CD14-positive monocyte (primary cell): ENCODE measurements around the gene LRRC49. TPM values are rescaled to one million over a fixed set of nuclear protein-coding genes. Genes with fewer than 3 reads are reported as not detected.

Source experiments
- DNase-seq, 3 donors: peaks; one replicate each; pipeline ENCODE4 v3.0.0-alpha.2; 2011 to 2022
- H2AFZ ChIP-seq: 2 replicates; pipeline ENCODE4 v1.6.0; 2012; ENCODE audit warnings: mild to moderate bottlenecking, low read depth, low read length, inconsistent platforms; ENCODE audit not compliant: insufficient read depth, poor library complexity, severe bottlenecking
- H3K27ac ChIP-seq, 2 donors: 1 replicate in 1 of 2; 2 replicates in 1 of 2; pipeline ENCODE4 v1.5.1; 2012 to 2013; ENCODE audit warnings: low read length in 2 of 2, control low read depth in 1 of 2, inconsistent platforms in 1 of 2, low read depth in 1 of 2, mild to moderate bottlenecking in 1 of 2
- H3K27me3 ChIP-seq, 2 donors: one replicate each; pipeline versions ENCODE4 v1.6.0 to v1.6.1; 2011 to 2013; ENCODE audit warnings: low read length in 2 of 2; ENCODE audit not compliant: control insufficient read depth in 2 of 2, insufficient read depth in 2 of 2
- H3K36me3 ChIP-seq, 2 donors: replicated peaks in 1 of 2; 1 replicate in 1 of 2; 2 replicates in 1 of 2; pipeline versions ENCODE4 v1.5.1 to v1.6.1; 2012 to 2013; ENCODE audit warnings: low read length in 2 of 2, control low read depth in 1 of 2, inconsistent platforms in 1 of 2, mild to moderate bottlenecking in 1 of 2; ENCODE audit not compliant: insufficient read depth in 2 of 2, control insufficient read depth in 1 of 2
- H3K4me1 ChIP-seq, 2 donors: 1 replicate in 1 of 2; 2 replicates in 1 of 2; pipeline versions ENCODE4 v1.5.1 to v1.6.1; 2012 to 2013; ENCODE audit warnings: low read length in 2 of 2, control low read depth in 1 of 2, inconsistent platforms in 1 of 2, mild to moderate bottlenecking in 1 of 2, moderate library complexity in 1 of 2; ENCODE audit not compliant: insufficient read depth in 2 of 2, control insufficient read depth in 1 of 2
- H3K4me2 ChIP-seq: replicated peaks from 2 replicates; pipeline ENCODE3; 2012; ENCODE audit warnings: low read length, moderate library complexity, mild to moderate bottlenecking; ENCODE audit not compliant: poor library complexity, severe bottlenecking; ENCODE audit errors: extremely low read depth
- H3K4me3 ChIP-seq, 3 experiments: fragments of 200-600 bp in 1 of 3; sonication (generic) in 1 of 3; replicated peaks in 1 of 3; 1 replicate in 2 of 3; 2 replicates in 1 of 3; pipeline ENCODE4 v1.5.1; 2011 to 2013; ENCODE audit warnings: low read length in 3 of 3, mild to moderate bottlenecking in 3 of 3, control low read depth in 2 of 3, low read depth in 2 of 3, inconsistent platforms in 1 of 3, moderate library complexity in 1 of 3
- H3K79me2 ChIP-seq: 2 replicates; pipeline ENCODE4 v1.6.0; 2012; ENCODE audit warnings: mild to moderate bottlenecking, control low read depth, inconsistent platforms, low read length, moderate library complexity; ENCODE audit not compliant: insufficient read depth
- H3K9ac ChIP-seq: 2 replicates; pipeline ENCODE4 v1.6.0; 2017; ENCODE audit warnings: low read length, mild to moderate bottlenecking; ENCODE audit not compliant: insufficient read depth, poor library complexity, severe bottlenecking
- H3K9me3 ChIP-seq, 2 donors: replicated peaks in 1 of 2; 1 replicate in 1 of 2; 2 replicates in 1 of 2; pipeline versions ENCODE4 v1.5.1 to v1.6.1; 2012 to 2013; ENCODE audit warnings: low read length in 2 of 2, control low read depth in 1 of 2; ENCODE audit not compliant: control insufficient read depth in 1 of 2, insufficient read depth in 1 of 2
- H4K20me1 ChIP-seq: 2 replicates; pipeline ENCODE4 v1.6.0; 2012; ENCODE audit warnings: mild to moderate bottlenecking, low read length, control low read depth, moderate library complexity; ENCODE audit not compliant: insufficient read depth
- H3K27ac Mint-ChIP-seq, 7 donors: one replicate each; pipeline ENCODE4 v1.8.0; 2020; ENCODE audit warnings: mild to moderate bottlenecking in 7 of 7, mixed read lengths in 7 of 7, moderate library complexity in 6 of 7, inconsistent platforms in 2 of 7
- H3K27me3 Mint-ChIP-seq, 3 donors: one replicate each; pipeline ENCODE4 v1.8.0; 2021 to 2022; ENCODE audit warnings: low read depth in 3 of 3, mild to moderate bottlenecking in 3 of 3, mixed read lengths in 3 of 3, moderate library complexity in 3 of 3, inconsistent platforms in 1 of 3
- H3K36me3 Mint-ChIP-seq, 2 donors: one replicate each; pipeline ENCODE4 v1.8.0; 2020; ENCODE audit warnings: mixed read lengths in 2 of 2, inconsistent platforms in 1 of 2, mild to moderate bottlenecking in 1 of 2
- H3K4me1 Mint-ChIP-seq: one replicate; pipeline ENCODE4 v1.8.0; 2020; ENCODE audit warnings: mild to moderate bottlenecking, mixed read lengths
- H3K4me3 Mint-ChIP-seq, 2 donors: one replicate each; pipeline ENCODE4 v1.8.0; 2020; ENCODE audit warnings: mild to moderate bottlenecking in 2 of 2, mixed read lengths in 2 of 2, moderate library complexity in 1 of 2
- H3K9me3 Mint-ChIP-seq, 7 donors: one replicate each; pipeline ENCODE4 v1.8.0; 2020 to 2022; ENCODE audit warnings: mixed read lengths in 7 of 7, mild to moderate bottlenecking in 6 of 7, moderate library complexity in 6 of 7, inconsistent platforms in 2 of 7
- WGBS: methylation state at CpG from one replicate; pipeline ENCODE4 v1.1.5; 2013; ENCODE audit warnings: missing lambda C conversion rate; ENCODE audit not compliant: insufficient coverage; 5-methylcytosine and 5-hydroxymethylcytosine counted together
- intact Hi-C, 2 donors: fragments of 100-400 bp; cut with micrococcal nuclease; formaldehyde crosslinking; loops; one replicate each; pipeline versions ENCODE4 v1.15.0 to v1.15.1; 2023
- polyA plus RNA-seq, 3 donors: library from polyadenylated mRNA; depleted of rRNA in 1 of 3; unstranded in 2 of 3; stranded (reverse) in 1 of 3; fragments of 300-500 nt in 2 of 3; fragments of >200 nt in 1 of 3; fragmentation: Illumina TruSeq in 2 of 3; gene quantifications; 1 replicate in 2 of 3; 2 replicates in 1 of 3; pipeline ENCODE4 v1.2.3, GENCODE V29; 2012 to 2021
- TF ChIP-seq, protein P1 (sequence below): fragments of 200-600 bp; IDR thresholded peaks from one replicate; pipeline ENCODE4 v1.8.0; 2022; ENCODE audit warnings: antibody characterized with exemption, mild to moderate bottlenecking

The LRRC49 gene
- polyA plus RNA-seq, 3 donors, result 0.08 to 0.51 (median 0.24) TPM

DNA sequence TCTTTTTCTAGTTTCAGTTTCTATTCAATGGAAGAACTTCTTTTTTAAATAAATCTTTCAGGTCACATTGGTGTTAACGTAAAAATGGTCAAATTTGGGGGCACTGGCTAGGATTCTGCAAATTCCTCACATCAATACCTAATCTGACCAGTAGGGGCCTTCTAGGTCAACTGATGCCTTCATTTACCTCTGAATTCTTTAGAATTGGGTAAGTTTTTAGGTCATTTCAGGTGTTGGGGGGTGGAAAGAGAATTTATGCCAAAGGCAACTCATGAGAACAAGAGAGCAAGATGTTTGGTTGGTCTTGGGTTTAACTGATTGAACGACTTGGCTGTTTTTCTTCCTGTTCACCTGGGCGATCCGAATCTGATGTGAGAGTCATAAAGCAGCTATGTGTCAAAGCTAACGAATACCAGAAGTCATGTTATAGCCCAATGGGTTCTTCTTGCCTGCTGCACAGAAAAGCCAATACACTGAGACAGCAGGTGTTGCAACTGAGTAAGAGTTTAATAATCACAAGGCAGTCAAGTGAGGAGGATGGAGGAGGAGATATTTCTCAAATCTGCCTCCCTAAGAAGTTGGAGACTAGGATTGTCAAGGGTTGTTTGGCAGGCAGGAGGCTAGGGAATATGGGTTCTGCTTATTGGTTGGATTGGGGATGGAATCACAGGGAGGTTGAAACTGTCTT lies 15.3 kb downstream of the LRRC49 start:
- H3K4me3 Mint-ChIP-seq, result no peak overlapping the region
- Histone ChIP-seq H2AFZ (no peak overlapping the region), H3K9me3 (peaks cover 12 to 20% of the 10 kb centered on the region in 2 donors), H3K9ac (no peak overlapping the region), H3K79me2 (no peaks in the 10 kb centered on the region), H4K20me1 (no peaks in the 10 kb centered on the region), H3K36me3 (no peaks in the 10 kb centered on the region), H3K4me3 (no peak overlapping the region), H3K4me1 (no peaks in the 10 kb centered on the region), H3K4me2 (no peak overlapping the region), H3K27me3 (no peaks in the 10 kb centered on the region), H3K27ac (no peak overlapping the region)
- H3K9me3 Mint-ChIP-seq, result peaks cover 12 to 28% (median 20%) of the 10 kb centered on the region in 7 donors
- intact Hi-C loops, result no loop called here
- H3K4me1 Mint-ChIP-seq, result no peaks in the 10 kb centered on the region
- no peak overlapping the region for H3K27ac Mint-ChIP-seq
- TF ChIP-seq, protein P1, sequence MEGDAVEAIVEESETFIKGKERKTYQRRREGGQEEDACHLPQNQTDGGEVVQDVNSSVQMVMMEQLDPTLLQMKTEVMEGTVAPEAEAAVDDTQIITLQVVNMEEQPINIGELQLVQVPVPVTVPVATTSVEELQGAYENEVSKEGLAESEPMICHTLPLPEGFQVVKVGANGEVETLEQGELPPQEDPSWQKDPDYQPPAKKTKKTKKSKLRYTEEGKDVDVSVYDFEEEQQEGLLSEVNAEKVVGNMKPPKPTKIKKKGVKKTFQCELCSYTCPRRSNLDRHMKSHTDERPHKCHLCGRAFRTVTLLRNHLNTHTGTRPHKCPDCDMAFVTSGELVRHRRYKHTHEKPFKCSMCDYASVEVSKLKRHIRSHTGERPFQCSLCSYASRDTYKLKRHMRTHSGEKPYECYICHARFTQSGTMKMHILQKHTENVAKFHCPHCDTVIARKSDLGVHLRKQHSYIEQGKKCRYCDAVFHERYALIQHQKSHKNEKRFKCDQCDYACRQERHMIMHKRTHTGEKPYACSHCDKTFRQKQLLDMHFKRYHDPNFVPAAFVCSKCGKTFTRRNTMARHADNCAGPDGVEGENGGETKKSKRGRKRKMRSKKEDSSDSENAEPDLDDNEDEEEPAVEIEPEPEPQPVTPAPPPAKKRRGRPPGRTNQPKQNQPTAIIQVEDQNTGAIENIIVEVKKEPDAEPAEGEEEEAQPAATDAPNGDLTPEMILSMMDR, result peak; percentile 55
- H3K27me3 Mint-ChIP-seq, result peaks cover 0 to 1% (median 0%) of the 10 kb centered on the region in 3 donors
- no peak for DNase-seq
- H3K36me3 Mint-ChIP-seq, result no peaks in the 10 kb centered on the region
- WGBS, result 100% methylated on average over 1 of the region's 5 CpGs

DNA sequence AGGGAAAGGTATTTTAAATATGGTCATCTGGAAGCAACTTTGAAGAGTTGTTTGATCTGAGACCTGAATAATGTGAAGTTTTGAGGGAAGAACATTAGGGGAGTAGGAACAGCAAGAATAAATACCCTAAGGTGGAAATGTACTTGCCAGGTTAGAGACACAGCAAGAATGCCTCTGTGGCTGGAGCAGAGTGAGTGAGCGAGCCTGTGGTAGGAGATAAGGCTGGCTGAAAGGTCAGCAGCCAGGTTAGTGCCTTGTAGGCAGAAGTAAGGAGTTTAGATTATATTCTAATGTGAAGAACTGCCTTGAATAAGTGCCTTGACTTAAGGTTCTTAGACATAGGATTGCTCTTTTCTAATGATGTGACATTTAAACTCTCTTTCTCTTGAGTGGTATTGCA lies 18.3 kb downstream of the LRRC49 start:
- no peaks in the 10 kb centered on the region for H3K4me1 Mint-ChIP-seq
- WGBS, result 89% methylated on average over 1 of the region's 1 CpG
- no peak overlapping the region for H3K4me2 ChIP-seq
- DNase-seq, result no peak
- peaks cover 12 to 20% of the 10 kb centered on the region in 2 donors for H3K9me3 ChIP-seq
- TF ChIP-seq, protein P1, result no peak
- no peaks in the 10 kb centered on the region for H3K4me1 ChIP-seq
- no peaks in the 10 kb centered on the region for H3K27me3 ChIP-seq
- H3K27me3 Mint-ChIP-seq, result no peaks in the 10 kb centered on the region
- peaks cover 12 to 26% (median 20%) of the 10 kb centered on the region in 7 donors for H3K9me3 Mint-ChIP-seq
- H3K4me3 ChIP-seq, result no peak overlapping the region
- H3K9ac ChIP-seq, result no peak overlapping the region
- H2AFZ ChIP-seq, result no peak overlapping the region
- no peaks in the 10 kb centered on the region for H3K36me3 Mint-ChIP-seq
- no peak overlapping the region for H3K4me3 Mint-ChIP-seq
- no peaks in the 10 kb centered on the region for H3K79me2 ChIP-seq
- H4K20me1 ChIP-seq, result no peaks in the 10 kb centered on the region
- no peak overlapping the region for H3K27ac Mint-ChIP-seq
- intact Hi-C loops, result no loop called here
- no peaks in the 10 kb centered on the region for H3K36me3 ChIP-seq
- H3K27ac ChIP-seq, result no peak overlapping the region
